Activated effector memory CD4-positive, alpha-beta T cell treated with Interleukin-2 at 50 U/mL for 16 hours (primary cell): ENCODE results near the gene KCNS3.

ENCODE experiments used
- DNase-seq: peaks from one replicate; pipeline ENCODE4 v3.0.0-alpha.2; 2020

Gene KCNS3

DNA sequence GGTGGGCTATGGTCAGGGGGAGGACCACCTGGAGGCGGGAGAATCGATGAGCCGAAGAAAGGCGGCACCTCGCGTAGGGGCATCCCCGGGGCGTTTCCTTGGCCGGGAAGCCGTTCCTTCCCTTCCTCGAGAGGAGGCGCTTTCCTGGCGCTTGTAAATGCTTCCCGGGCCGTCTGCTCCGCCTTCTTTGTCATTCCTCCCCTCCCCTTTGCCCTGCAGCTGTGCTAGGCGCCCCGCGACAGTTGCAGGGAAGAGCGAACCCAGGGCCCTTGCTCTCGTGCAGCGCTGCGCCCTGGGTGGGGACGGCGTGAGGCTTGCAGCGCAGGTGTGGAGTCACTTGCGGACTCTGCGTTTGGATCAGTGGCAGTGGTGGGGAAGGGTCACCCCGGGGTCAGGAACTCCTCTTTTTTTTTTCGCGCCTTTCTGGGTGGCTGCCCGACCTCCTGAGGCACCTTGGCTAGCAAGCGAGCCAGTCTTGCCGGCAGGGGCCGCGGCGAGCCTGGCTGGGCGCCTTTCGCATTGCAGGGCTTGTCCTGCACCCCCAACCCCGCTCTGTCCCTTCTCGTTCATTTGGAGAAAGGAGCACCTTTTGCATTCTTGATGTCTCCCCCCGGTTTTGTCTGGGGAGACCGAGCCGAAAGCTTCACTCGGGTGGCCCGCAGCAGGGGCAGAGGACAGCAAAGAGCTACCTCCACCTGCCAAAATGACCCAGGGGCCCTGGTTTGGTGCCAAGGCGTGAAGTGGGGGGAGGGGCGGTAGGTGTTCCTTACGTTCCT, 858 bp downstream of the KCNS3 start:
- no peak for DNase-seq

DNA sequence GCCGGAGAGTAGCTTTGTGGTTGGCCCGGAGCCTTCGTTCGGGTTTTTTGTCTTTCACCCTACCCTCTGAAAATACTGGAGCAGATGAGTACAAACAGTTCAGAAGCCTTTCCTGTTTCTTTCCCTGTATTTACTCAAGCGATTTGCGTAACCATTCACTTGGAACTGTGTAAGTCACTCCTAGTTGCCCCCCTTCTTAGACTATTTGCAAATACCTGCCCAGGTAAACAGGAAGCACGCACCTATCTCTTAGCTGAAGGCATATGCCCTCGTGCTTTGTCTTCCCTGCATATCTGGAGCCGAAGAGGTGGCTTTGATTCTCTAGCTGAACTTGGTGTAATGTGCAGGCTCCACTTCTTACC, 1.4 kb downstream of the KCNS3 start:
- DNase-seq, result no peak

DNA sequence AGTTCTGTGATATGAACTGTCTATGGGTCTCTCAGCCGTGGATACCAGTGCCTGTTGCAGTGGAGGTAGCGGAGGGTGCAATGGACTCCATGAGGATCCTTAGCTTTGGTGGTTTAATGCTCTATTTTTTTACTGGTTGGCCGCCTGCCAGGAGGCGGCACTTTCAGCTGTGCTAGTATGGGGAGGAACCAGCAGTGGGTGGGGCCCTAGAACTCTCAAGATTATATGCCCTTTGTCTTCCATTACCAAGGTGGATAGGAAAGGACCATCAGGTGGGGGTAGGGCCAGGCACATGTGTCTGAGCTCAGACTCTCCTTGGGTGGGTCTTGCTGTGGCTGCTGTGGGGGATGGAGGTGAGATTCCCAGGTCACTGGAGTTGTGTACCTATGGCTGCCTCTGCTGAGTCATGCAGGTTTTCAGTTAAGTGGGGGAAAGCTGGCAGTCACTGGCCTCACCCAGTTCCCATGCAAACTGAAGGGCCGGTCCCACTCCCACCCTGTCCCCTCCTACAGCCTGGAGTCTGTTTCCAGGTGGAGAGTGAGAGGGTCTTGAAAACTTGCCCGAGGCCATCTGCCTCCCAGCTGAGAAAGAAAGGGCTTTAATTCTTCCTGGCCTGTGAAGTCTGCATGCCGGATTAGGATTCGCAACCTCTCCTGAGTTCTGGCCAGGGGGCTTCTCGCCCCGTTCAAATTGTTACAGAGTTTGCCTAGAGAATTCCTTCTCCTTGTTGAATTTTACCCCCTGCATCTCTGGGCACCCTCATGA, 14.5 kb downstream of the KCNS3 start:
- no peak for DNase-seq

DNA sequence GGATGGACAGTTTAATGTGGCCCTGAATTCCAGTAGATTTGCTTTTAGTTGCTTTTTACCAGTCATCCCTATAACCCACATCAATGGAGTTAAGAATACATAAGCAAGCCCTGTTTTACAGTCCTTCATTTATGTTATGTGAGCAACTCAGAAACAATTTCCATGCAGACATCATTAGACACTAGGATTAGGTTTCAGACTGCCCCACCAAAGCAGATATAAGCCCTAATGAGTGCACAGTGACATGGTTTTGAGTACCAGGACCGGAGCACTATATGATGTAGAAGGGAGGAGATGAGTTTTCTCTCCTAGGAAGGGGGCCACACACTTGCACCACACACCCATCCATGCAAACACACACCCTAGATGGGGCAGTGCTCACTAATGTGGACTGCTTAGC, 15.5 kb downstream of the KCNS3 start:
- DNase-seq, result no peak

DNA sequence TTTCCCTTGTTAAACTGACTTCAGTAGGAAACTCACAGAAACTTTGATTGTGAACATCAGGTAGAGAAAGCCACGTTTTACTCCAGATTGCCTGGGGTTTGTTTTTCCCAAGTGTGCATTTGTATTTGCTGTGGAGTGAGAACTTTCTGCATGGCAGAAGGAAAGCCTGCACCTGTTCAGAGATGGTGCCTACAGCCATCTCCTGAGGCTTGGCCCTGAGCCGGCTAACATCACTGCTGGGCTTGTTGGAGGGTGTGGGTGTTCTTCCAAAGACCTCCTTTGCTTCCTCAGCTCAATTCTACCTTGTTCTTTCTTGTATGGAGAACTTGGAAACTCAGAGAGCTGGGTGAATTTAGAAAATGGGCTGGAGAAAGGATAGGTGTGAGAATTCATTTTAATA, 16.1 kb downstream of the KCNS3 start:
- no peak for DNase-seq

DNA sequence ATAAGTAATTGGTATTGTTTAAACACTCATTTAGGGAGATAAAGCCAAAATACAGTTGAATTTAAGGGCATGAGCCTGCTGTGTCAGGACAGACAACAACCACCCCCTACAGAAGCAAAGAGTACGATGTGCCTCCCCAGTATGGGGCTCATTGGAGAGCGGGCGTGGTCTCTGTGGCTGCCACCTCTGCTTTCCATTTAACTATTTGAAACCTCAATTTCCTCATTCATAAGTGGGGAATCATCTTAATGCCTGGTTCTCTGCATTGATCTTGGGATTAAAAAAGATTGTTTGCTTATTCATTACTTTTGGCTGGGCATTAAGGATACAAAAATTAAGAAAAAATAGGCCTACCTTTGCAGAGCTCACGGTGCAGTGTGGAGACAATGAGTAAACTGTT, 21.4 kb downstream of the KCNS3 start:
- DNase-seq, result no peak

DNA sequence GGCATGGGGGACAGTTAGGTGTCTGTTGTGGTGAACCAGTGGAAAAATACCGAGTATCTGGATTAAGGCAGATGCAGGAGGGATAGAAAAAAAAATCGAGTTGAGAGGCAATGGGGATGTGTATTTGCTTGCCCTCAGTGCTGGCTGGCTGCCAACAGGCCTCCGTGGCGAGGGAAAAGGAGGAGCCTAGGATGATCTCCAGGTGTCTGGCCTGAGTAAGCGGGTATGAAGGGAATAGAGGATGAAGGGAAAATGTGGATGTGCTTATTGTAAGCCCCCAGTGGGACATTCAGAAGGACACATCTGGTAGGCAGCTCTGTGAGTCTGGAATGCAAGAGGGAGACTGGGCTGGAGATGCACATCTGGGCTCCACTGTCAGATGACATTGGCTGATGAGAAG, 22.8 kb downstream of the KCNS3 start:
- no peak for DNase-seq

DNA sequence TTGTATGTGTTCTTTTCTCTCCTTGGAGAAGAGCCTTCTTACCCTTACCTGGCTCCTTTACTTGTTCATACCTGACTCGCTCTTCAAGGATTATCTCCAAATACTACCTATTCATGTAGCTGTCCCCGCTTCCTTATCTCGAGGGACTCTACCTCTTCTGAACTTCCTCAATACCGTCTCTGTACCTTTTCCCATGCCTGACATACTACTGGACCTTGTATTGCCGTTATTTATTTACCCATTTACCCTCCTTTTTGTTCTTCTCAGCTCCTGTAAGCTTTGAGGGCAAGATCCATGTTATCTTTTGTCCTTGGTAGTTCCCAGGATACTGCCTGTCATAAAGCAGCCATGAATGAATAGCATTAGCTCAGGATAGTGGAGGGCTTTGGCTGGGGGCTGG, 32.5 kb downstream of the KCNS3 start:
- DNase-seq, result no peak

DNA sequence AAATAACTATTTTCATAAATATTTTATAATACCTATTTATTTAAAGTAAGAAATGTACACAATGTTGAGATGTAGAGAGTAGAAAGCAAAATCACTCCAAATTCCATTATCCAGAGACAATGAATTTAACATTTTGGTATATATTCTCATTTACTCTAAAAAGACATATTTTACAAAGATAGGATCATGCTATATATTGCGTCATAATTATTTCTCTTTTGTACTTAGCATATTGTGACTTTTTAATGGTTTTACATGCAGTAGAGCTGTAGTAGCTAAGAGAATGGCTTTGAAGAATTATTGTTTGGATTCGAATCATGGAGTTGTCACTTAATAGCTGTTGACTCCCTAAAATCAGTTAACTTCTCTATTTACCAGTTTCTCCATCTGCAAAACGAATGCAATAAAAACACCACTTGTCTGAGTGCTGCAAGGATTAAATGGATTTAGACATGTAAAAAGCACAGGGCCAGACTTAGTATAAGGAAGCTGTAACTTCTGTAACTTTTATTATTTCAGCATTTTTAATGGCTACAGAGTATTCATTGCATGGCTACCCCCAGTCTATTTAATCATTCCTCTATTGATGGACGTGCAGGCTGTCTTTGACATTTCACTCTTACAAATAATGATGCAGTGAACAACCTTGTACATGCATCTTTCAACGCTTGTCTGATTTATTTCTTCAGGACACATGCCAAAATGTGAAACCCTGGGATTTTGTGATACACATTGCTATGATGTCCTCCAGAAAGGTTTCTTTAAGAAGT, 33.2 kb downstream of the KCNS3 start:
- DNase-seq, result no peak

DNA sequence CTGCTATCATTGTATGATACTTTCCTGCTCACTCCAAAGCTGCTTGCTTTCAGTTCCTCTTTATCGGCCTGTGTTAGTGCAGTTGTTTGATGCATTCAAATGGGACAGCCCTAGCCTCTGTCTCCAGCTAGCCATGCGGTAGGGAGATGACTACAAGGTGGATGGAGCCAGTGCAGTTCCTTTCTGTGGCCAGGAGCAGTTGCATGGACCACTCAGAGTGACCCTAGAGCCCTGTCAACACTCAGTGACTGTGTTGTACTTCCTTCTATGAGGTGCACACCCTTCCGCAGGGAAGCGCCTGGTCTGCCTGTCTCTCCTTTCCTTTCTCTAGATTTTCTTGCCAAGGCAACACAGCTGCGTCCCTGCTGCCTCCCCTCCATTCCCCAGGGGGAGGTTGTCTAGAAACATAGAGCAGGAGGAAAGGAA, 33.8 kb downstream of the KCNS3 start:
- no peak for DNase-seq

DNA sequence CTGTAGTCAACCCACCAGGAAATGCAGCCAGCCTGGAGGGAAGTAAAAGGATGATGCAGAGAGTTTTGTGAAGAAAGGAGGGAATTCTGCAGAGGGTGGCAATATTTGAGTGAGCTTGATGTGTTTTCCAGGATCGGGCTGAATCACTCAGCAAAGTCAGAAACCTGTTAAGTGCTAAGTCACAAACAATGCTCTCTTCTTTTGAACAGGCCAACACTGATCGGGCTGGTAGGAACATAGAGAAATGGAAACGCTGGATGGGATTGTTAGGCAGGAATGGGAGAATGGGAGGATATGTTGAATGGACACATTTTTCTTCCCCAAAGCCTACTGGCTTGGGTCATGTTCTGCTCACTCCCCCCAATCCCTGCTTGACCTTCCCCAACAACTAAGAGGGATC, 36.6 kb downstream of the KCNS3 start:
- no peak for DNase-seq

DNA sequence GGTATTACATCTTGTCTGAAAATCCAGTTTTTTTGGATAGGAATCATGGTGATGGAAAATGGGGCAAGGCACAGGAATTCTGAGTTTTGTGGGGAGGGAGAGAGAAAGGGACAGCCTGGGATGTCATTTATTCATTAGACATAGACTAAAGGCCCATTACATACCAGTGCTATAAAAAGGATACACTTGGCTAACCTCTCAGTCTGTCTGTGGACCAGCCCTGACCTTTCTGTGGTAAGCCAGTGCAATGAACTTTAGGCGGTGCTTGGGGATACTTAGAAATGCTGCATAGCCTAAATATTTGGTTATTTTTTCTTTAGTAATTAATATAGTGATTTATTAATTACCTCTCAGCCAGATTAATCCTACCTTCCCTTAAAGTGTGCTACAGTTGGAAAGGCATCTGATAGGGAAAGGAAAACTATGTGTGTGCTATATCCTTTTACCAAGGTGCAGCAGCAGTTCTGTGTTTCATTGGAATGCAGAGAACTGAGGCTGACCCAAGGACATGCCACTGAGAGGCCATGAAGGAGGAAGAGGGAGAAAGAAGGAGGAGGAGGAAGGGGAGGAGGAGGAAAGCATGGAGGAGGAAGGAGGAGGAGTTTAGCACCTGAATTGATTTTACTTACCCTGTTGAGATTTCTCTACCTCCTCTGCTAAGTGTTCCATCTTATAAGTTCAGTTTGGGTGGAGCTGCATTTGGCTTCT, 37.5 kb downstream of the KCNS3 start:
- DNase-seq, result no peak

DNA sequence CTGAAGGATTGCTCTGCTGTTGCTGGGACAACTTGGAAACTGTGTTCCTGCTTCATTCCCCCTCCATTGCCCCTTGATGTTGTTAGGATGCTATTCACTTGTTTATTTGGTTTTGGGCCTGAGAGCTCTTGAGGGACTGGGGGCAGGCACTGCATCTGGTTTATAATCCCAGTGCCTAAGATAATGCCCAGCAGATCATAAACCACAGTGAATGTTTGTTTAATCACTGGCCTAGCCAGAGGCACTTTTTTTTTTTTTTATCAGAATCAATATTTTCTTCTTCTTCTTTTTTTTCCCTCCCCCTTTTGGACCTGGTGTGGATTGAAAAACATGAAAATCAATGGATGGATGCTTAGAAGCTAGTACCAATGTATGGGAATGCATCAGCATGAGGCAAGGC, 38.1 kb downstream of the KCNS3 start:
- no peak for DNase-seq

DNA sequence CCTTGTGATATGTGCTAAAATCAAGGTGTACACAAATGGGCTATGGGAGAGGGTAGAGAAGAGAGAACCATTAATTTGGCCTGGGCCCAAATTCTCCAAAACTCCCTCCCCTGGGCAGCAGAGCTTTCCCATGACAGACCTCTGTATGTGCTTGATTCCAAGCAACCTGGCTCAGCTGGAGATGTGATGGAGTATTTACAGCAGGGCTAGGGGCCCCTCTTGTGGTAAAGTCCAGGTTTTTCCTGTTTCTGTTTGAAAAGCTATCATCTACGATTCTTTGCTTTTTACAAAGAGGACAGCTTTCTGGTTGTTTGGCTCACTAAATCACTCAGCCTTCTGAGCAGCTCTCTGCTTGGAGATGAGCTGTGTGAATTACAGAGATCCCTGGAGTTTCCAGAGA, 40.3 kb downstream of the KCNS3 start:
- DNase-seq, result no peak

DNA sequence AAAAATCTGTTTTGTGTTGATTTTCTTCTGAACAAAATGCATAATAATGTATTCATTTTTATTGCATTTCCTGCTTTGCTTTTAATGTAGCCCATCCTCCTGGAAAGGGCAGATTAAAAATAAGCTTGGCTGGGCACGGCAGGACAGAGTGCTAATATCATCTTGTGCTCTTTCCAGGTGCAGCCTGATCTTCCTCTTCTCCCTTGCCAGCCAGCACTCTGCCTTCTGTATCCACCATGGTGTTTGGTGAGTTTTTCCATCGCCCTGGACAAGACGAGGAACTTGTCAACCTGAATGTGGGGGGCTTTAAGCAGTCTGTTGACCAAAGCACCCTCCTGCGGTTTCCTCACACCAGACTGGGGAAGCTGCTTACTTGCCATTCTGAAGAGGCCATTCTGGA, 52.3 kb downstream of the KCNS3 start:
- no peak for DNase-seq

DNA sequence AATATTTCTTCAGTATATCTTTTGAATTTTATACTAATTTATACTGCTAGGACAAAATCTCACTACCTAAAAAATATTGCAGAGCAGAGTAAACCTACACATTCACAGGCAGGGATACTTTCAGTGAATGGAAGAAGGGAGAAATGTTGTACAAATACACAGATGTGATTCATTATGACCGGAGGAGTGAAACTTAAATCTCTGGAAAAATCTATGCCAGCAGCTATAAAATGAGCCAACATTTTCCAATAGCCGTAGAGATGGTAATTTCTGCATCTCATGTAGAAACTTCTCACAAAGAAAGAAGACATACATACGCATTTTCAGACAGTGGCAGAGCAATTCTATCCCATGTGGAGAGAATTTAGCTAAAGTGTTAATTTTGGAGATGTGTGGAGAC, 54.8 kb downstream of the KCNS3 start:
- DNase-seq, result no peak

DNA sequence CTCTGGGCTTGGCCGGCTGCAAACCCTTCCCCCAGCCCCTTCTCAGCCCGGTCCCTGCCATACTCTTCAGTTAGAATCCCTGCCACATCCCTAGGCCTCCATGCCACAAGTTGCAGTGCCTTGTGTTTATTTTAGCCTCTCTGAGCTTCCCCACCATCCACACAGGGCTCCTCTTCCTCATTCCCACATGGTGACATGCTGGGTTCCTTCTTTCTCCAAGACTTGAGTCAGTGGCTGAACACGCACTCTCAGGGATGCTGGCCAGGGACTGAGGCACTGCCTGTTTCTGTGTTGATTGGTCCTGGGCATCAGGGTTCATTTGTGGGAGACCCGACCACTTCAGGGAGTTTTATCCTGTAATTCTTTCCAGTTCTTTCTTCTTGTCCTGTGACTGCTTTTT, 56.3 kb downstream of the KCNS3 start:
- no peak for DNase-seq

DNA sequence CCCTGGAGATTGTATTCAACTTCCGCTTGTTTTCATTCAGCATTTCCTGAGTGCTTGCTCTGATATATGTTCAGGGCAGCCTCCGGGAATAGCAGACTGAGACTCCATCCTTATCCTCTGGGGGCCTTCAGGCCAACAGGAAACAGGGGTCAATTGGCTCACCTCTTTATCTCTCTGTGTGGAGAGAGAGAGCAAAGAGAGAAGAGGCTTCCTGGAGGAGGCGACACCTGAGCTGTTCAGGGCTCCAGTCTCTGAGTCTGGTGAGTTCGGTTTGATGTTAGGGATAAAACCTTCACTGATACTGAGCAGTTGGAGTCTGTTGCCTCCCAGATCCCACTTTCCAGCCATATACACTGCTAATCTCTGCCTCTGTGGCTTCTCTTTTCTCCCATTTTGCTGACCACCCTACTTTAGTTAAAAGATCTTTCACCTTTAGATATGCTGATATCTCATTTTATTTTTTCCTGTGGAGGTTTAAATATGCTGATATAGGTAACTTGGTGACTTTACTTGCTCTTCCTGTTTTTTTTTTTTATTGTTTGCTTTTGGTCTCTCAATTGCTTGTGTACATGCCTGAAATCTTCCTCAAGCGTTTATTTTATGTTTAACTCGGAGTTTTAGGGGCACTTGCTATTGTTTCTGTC, 56.9 kb downstream of the KCNS3 start:
- no peak for DNase-seq

DNA sequence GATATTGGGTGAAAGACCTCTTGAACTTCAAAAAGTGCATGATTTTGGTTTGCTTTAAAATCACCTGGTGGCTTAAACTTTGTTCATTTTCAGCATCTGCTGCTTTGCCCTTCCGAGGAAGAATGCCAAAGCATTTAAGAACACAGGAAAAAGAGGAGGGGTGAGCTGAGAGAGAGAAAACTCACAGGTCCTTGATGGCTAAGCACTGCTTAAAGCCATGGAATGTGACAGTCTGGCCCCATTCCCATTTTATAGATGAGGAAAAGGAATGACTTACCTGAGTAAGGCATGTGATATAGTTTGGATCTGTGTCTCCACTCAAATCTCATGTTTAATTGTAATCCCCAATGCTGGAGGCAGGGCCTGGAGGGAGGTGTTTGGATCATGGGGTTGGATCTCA, 58.1 kb downstream of the KCNS3 start:
- no peak for DNase-seq

DNA sequence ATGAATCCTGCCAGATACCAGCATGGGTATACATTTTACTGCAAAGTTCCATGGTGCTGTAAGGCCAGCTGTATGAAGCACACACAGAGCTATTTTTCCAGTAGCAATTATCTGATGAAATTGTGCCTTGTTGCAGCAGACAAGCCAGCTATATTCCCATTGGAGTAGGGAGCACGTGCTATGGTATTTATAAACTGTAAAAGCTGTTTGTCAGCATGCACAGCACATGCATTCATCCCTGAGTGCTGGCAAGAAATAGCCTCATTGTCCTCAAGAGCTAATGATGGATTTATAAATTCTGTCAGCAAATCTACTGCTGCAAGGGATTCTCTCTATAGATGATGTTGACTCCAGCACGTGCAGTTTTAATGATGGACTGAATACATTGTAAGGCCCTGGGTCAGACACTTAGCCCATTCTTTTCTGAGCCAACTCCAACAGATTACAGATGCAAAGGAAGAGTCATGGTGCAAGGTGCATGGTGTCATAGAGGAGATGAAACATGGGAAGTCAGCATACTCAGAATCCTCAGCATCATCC, 61.7 kb downstream of the KCNS3 start:
- DNase-seq, result no peak

DNA sequence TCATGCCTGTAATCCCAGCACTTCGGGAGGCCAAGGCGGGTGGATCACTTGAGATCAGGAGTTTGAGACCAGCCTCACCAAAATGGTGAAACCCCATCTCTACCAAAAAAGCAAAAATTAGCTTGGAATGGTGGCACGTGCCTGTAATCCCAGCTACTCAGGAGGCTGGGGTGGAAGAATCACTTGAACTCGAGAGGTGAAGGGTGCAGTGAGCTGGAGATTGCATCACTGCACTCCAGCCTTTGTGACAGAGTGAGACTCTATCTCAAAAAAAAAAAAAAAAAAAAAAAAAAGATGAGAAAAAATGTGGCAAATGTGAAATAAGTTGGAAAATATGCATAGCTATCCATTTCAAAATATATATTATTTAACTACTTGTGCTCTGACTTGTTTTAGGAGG, 65.0 kb downstream of the KCNS3 start:
- no peak for DNase-seq

DNA sequence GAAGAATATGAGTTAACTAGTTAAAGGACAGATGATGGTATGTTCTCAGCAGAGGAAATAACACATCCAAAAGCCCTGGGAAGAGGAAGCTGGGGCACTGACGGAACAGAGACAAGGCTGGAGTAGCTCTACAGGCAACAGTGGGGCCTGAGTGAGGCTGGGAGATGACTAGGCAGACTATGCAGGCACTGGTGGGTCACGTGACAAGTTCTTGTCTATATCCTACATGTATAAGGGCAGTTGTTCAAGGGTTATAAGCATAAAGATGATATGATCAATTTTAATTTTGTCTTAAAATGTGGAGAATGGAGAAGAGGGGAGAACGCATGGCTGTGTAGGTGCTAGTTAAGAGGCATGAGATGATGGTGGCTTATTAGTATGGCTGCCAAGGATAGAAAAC, 68.6 kb downstream of the KCNS3 start:
- DNase-seq, result no peak

DNA sequence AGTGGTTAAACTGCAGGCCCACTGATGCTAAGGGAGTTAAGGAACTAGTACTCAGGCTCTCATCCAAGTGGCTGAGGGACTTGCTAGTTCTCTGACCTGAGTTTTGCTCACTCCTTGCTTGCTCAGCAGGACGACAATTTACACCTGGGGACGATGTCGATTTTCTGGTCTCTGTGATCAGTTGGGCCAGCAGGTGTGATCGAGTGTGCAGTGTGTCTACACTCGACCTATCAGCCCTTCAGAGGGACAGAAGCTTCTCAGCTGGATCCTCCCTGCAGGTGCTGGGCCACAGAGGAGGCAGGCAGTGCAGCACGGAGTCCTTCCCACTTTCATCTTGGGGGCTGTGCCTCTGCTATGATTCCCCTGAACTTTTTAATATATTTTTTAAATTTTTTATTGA, 71.5 kb downstream of the KCNS3 start:
- DNase-seq, result no peak
